Stimulated activated CD4-positive, alpha-beta T cell treated with anti-CD3 and anti-CD28 coated beads, Interleukin-4, amount 100 ng/mL, for 48 hours (primary cell): ENCODE data around the gene PCBP3.
"Not testable (repeated sequence)": the region's sequence is repeated elsewhere in the genome, so short reads cannot be mapped to it uniquely, and the experiment has no call there.

Experiments used
- DNase-seq, 2 donors: peaks; one replicate each; pipeline ENCODE4 v3.0.0-alpha.2; 2020; ENCODE audit warnings: low read depth in 2 of 2

PCBP3 gene

DNA sequence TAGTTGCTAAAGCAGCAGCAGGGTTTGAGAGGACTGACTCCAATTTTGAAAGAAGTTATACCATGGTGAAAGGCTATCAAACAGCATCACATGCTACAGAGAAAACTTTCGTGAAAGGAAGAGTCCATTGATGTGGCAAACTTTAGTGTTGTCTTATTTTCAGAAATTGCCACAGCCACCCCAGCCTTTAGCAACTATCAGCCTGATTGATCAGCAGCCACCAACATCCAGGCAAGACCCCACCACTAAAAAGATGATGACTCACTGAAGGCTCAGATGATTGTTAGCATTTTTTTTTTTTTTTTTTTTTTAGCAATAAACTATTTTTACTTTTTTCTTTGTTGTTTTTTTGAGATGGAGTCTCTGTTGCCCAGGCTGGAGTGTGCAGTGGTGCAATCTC, 35.3 kb downstream of the PCBP3 start:
- not testable (repeated sequence) for DNase-seq

- DNase-seq = no peak
These were observed 36.7 kb downstream of the PCBP3 start for GRCh38 chr21:45680215-45680614.

DNA sequence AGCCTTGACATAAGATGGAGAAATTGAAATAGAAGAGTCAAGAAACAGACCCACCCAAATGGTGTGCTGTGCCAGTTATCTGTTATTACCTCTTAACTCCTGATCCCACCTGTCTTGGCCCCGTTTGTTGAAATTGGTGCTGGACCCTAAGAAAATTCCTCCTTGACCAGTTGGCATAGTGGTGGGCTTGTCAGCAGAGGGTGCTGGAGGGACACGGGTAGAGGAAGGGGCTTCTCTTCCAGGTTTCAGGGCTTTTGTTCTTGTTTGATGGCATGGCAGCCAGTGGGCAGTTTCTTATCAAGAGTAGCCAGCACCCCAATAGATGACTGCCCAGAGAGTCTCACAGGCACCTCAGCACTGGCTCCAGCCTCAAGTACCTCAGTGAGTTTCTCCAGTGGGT, 51.6 kb downstream of the PCBP3 start:
- DNase-seq = no peak

DNA sequence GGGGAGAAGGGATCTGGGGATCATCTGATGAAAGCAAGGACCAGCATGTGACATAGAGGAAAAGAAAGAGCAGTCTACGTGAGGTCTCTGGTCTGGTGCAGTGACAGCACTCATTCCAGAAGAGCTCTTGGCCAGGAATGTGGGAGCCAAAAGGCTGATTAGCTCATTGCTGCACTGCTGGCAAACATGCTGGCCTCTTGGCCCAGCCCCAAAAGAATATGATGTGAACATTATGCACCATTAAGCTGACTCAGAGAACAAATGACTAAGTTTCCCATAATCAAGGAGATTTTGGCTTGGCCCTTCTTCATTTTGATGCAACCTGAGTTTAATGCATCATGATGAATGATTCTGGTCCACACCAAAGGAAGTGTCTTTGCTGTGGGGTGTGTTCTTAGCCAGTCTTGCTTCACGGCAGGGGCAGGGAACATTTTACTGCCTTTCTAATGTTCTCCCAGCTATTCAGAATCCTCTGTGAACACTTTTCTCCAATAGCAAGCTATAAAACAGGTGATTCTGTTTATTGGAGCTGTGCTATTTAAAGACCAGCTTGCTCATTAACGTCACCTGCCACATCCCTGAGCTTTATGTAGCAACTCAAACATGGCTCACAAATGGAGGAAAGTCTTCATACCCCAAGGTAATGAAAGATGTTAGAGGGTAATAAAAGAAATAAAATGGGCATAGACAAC, 55.1 kb downstream of the PCBP3 start:
- no peak for DNase-seq

- DNase-seq = no peak
These were observed 55.9 kb downstream of the PCBP3 start for GRCh38 chr21:45699251-45699942.

DNA sequence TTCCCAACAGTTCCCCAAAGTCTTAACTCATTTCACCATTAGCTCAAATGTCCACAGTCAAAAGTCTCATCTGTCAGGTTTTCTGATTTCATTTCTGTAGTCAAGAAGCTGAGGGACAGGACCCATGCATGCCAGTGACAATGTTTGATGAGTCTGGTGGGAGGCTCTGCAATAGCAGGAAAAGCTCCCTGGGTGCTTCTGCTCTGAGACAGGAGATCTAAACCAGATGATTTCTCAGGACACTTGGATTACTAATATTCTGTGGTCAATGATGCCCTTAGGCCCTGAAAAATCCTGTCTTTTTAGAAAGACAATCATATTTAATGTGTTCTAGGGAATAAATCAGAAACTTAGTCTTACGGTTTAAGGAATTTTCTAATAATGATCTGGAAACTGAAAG, 56.4 kb downstream of the PCBP3 start:
- no peak for DNase-seq

DNA sequence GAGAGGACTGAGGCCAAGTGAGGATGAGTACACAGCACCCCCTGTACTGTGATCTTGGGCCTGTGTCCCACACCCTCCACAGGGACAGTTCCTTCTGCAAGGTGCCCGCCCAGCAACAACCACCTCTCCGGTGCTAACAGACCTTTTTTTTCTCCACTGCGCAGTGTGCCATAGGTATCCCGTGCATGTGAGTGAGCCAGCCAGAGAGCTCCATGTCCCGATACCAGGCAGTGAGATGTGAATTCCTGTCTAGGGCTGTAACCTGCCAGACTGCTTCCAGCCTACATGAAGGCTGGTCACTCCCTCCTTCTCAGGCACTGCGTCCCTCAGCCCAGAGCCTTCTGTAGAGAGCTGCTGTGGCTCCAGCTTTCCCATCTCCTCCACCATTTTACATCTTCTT, 56.9 kb downstream of the PCBP3 start:
- no peak for DNase-seq

DNA sequence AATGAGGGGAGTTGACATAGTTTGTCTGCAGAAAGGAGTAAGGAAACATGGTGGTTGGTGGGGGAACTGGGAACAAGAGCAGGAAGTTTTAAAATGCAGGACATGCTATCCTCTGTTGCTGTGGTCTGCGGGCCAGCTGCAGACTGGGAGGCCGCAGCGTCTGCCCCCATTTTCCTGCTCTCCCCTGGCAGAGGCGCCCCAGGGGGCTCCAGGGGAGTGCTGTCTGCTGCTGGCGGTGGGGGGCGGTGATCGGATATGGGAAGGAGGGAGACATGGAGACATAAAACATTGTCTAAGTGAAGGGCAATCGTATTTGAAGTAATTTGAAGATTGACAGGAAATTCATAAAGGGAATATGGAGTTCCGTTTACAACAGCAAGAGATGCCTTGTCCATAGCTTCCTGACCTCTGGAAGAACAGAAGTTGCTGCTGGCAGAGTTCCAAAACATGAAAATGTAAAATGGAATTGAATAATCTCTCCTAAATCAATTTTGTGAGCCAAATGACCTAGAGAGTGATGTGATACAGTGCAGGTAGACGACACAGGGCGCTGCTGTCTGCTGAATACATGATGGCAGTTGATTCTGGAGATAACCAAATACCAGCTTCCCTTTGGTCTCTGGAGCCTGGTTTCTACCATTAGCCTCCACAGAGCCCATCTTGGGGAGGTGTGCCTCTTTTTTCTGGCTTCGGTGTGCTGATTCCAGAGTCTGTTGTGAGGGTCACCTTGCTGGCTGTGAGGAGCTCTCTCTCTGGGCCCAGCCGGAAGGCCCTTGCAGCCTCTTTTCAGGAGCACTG, 61.0 kb downstream of the PCBP3 start:
- no peak for DNase-seq

- no peak for DNase-seq
These were observed 62.8 kb downstream of the PCBP3 start for GRCh38 chr21:45706299-45706698.

- DNase-seq = no peak
These were observed 65.6 kb downstream of the PCBP3 start for GRCh38 chr21:45709173-45709572.

- DNase-seq = no peak
These were observed 66.3 kb downstream of the PCBP3 start for GRCh38 chr21:45709696-45710268.

- not testable (repeated sequence) for DNase-seq
These were observed 66.8 kb downstream of the PCBP3 start for GRCh38 chr21:45710306-45710705.

- DNase-seq = no peak
These were observed 70.1 kb downstream of the PCBP3 start for GRCh38 chr21:45713613-45714012.

- DNase-seq = no peak
These were observed 71.9 kb downstream of the PCBP3 start for GRCh38 chr21:45715441-45715840.

GRCh38 chr21:45718413-45718812, 74.9 kb downstream of the PCBP3 start:
- no peak for DNase-seq

DNA sequence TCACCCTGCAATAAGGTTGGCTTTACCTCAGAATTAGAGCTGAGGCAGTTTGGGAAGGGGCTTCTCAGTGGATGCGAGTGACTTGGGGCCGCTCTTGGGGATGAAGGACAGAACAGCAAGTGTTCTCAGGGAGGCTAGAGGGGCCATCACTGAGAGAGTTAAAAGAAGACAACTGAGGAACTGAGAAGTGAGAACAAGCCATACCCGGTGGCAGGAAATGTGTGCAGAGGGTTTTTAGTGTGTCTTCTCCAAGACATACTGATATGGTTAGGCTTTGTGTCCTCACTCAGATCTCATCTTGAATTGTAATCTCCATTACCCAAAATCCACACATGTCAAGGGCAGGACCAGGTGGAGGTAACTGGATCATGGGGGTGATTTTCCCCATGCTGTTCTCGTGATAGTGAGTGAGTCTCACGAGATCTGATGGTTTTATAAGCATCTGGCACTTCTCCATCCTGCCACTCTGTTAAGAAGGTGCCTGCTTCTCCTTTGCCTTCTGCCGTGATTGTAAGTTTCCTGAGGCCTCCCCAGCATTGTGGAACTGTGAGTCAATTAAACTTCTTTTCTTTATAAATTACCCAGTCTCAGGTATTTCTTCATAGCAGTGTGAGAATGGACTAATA, 75.8 kb downstream of the PCBP3 start:
- DNase-seq = no peak

DNA sequence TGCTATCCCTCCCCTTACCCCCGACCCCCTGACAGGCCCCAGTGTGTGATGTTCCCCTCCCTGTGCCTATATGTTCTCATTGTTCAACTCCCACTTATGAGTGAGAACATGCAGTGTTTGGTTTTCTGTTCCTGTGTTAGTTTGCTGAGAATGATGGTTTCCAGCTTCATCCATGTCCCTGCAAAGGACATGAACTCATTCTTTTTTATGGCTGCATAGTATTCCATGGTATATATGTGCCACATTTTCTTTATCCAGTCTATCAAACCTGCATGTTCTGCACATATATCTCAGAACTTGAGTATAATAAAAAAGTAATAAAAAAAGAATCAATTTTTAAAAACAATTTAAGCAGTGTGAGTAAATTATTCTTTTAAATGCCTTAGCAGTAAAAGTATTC, 76.7 kb downstream of the PCBP3 start:
- not testable (repeated sequence) for DNase-seq

GRCh38 chr21:45721671-45722070, 78.1 kb downstream of the PCBP3 start:
- no peak for DNase-seq

GRCh38 chr21:45723049-45723958, 79.8 kb downstream of the PCBP3 start:
- DNase-seq = no peak

DNA sequence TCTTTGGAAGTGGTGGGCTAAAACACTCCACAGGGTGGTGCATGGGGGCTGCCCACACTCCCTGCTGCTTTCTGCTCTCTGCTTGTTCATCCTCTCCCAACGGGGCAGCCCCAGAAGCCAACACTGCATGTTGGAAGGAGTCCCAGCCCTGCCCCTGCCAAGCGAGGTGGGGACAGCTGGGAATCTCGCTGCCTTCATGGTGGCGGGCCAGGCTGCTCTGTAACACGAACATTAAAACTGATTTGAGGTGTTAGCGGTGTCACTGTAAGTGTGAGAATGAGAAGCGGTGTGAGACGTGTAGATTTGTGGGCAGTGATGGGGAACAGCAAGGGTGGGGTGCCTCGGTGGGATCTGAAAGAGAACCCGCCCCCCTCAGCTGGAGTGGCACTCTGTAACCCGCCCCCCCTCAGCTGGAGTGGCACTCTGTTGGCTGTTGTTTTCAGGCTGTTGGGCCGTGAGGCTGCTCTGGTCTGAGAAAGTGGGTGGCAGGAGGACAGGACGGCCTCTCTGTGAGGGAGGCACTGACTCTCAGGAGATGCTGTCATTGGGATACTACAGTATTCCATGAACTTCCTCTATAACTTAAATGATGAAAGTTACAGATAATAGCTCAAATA, 80.9 kb downstream of the PCBP3 start:
- DNase-seq = no peak
